Mammary microvascular endothelial cell (primary cell): ENCODE measurements around the gene TLR4. TPM values are rescaled to one million over a fixed set of nuclear protein-coding genes. Genes with fewer than 3 reads are reported as not detected.

Experiments
- total RNA-seq: library from RNA; depleted of rRNA; stranded (reverse); fragments of >200 nt; gene quantifications from 2 replicates; pipeline ENCODE4 v1.2.3, GENCODE V29; 2015

The TLR4 gene
- 134 and 147 TPM in 2 replicates for total RNA-seq

DNA sequence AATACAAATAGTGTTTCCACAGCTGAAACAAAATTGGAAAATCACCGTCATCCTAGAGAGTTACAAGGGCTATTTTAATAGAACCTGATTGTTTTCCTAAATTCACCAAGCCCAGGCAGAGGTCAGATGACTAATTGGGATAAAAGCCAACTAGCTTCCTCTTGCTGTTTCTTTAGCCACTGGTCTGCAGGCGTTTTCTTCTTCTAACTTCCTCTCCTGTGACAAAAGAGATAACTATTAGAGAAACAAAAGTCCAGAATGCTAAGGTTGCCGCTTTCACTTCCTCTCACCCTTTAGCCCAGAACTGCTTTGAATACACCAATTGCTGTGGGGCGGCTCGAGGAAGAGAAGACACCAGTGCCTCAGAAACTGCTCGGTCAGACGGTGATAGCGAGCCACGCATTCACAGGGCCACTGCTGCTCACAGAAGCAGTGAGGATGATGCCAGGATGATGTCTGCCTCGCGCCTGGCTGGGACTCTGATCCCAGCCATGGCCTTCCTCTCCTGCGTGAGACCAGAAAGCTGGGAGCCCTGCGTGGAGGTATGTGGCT, at the start of gene TLR4:
Gene TLR4, plus strand, starts transcription at position 380 of the 552 bp plus-strand sequence. Its CDS starts 70 bp downstream, at position 450.

